PC-9 (cell line): ENCODE results near the gene FOXN3. TPM values are rescaled to one million over a fixed set of nuclear protein-coding genes. Genes with fewer than 3 reads are reported as not detected.

Experiments
- BruUV-seq: library from RNA; stranded (reverse); fragments of 400-500 nt; replicated peaks from 2 replicates; lab custom pipeline; 2021; lab: Mats Ljungman, UMichigan
- CTCF ChIA-PET: fragments of 300-600 bp; sonication (Branson Sonifier 250); formaldehyde crosslinking; loops from one replicate; lab custom pipeline; 2022; ENCODE audit warnings: antibody characterized with exemption; lab: Charles Lee
- POLR2A ChIA-PET: fragments of 300-600 bp; sonication (Branson Sonifier 250); formaldehyde crosslinking; loops from one replicate; lab custom pipeline; 2022; ENCODE audit warnings: antibody characterized with exemption; ENCODE audit not compliant: unreplicated experiment; lab: Charles Lee
- DNase-seq, 2 experiments: peaks; one replicate each; pipeline versions ENCODE4 v3.0.0 to v3.0.0-alpha.2; 2015 to 2022; ENCODE audit warnings: mixed read lengths in 1 of 2
- H2AFZ ChIP-seq: fragments of 200-600 bp; sonication (generic); 2 replicates; pipeline ENCODE4 v1.8.1; 2017; ENCODE audit warnings: antibody characterized with exemption
- H3F3A ChIP-seq: fragments of 200-600 bp; sonication (generic); 2 replicates; pipeline ENCODE4 v1.8.1; 2017; ENCODE audit warnings: antibody characterized with exemption, mild to moderate bottlenecking, low read depth; ENCODE audit not compliant: insufficient read depth
- H3K27ac ChIP-seq: fragments of 200-600 bp; sonication (generic); 2 replicates; pipeline ENCODE4 v1.6.1; 2016; ENCODE audit warnings: mixed run types
- H3K27me3 ChIP-seq: fragments of 200-600 bp; sonication (generic); 2 replicates; pipeline ENCODE4 v1.6.1; 2016; ENCODE audit warnings: low read depth, mixed run types; ENCODE audit not compliant: insufficient read depth
- H3K36me3 ChIP-seq: fragments of 200-600 bp; sonication (generic); 2 replicates; pipeline ENCODE4 v1.6.1; 2016; ENCODE audit warnings: low read depth, mixed run types
- H3K4me1 ChIP-seq: fragments of 200-600 bp; sonication (generic); replicated peaks from 2 replicates; pipeline ENCODE4 v1.6.1; 2016; ENCODE audit warnings: mixed run types; ENCODE audit not compliant: insufficient read depth
- H3K4me2 ChIP-seq: fragments of 200-600 bp; sonication (generic); 2 replicates; pipeline ENCODE4 v1.6.1; 2017; ENCODE audit warnings: mixed run types
- H3K4me3 ChIP-seq: fragments of 200-600 bp; sonication (generic); 2 replicates; pipeline ENCODE4 v1.6.1; 2016; ENCODE audit warnings: mixed run types
- H3K79me2 ChIP-seq: fragments of 200-600 bp; sonication (generic); 2 replicates; pipeline ENCODE4 v1.6.1; 2017; ENCODE audit warnings: low read depth, mixed run types
- H3K9me2 ChIP-seq: fragments of 200-600 bp; sonication (generic); 2 replicates; pipeline ENCODE4 v1.8.1; 2017; ENCODE audit warnings: mild to moderate bottlenecking; ENCODE audit not compliant: insufficient read depth
- H3K9me3 ChIP-seq: fragments of 200-600 bp; sonication (generic); 2 replicates; pipeline ENCODE4 v1.8.1; 2016; ENCODE audit warnings: low read depth; ENCODE audit not compliant: insufficient read depth
- H4K20me1 ChIP-seq: fragments of 200-600 bp; sonication (generic); 2 replicates; pipeline ENCODE4 v1.8.1; 2017; ENCODE audit not compliant: insufficient read depth
- EZH2 ChIP-seq: fragments of 200-600 bp; sonication (generic); IDR thresholded peaks from 2 replicates; pipeline ENCODE4 v1.8.0; 2017; ENCODE audit warnings: antibody characterized with exemption, low read depth
- intact Hi-C: fragments of 100-400 bp; cut with micrococcal nuclease; formaldehyde crosslinking; loops from one replicate; pipeline ENCODE4 v1.10.0; 2022; ENCODE audit not compliant: unreplicated experiment
- total RNA-seq: library from RNA; stranded (reverse); gene quantifications from 2 replicates; pipeline ENCODE4 v1.2.3, GENCODE V29; 2021
- TF ChIP-seq, protein P1 (sequence below): fragments of 200-600 bp; sonication (generic); conservative IDR thresholded peaks from 2 replicates; pipeline ENCODE4 v1.6.1; 2017; ENCODE audit warnings: mixed run types, antibody characterized with exemption, mild to moderate bottlenecking, moderate library complexity

Gene FOXN3
- total RNA-seq, 1 experiment from 2014 or later: 4.2 TPM

DNA sequence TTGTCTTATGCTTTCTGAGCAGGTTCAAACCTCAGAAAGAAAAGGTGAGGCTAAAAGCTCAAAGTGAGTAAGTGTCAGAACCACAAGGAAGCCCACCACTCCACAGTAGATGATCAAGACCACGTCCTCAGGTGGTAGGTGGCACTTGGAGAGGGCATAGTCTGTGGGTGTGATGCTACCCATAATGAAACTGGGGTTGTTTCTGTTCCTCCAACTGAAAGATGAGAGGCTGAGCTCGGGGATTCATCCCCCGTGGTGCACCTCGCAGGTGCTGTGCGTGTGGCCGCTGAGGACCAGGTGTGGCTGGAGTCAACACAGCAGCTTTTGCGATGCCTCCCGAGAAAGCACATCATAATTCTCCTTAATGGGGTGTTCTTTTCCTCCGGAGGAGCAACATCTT lies 306.9 kb downstream of the FOXN3 start:
- H3K4me3 ChIP-seq: no peak overlapping the region
- CTCF ChIA-PET: no interaction called here
- intact Hi-C loops: no loop called here
- H3K9me3 ChIP-seq: no peaks in the 10 kb centered on the region
- H3K4me2 ChIP-seq: no peak overlapping the region
- H3K36me3 ChIP-seq: no peaks in the 10 kb centered on the region
- H2AFZ ChIP-seq: no peak overlapping the region
- peaks cover 31% of the 10 kb centered on the region for H3K27me3 ChIP-seq
- POLR2A ChIA-PET: no interaction called here
- DNase-seq: no peak
- no peaks in the 10 kb centered on the region for H3K79me2 ChIP-seq
- no TSS peak for BruUV-seq
- no peaks in the 10 kb centered on the region for H3K9me2 ChIP-seq
- no peaks in the 10 kb centered on the region for H3K4me1 ChIP-seq
- no peak overlapping the region for H3K27ac ChIP-seq
- no peaks in the 10 kb centered on the region for H3F3A ChIP-seq
- TF ChIP-seq, protein P1, sequence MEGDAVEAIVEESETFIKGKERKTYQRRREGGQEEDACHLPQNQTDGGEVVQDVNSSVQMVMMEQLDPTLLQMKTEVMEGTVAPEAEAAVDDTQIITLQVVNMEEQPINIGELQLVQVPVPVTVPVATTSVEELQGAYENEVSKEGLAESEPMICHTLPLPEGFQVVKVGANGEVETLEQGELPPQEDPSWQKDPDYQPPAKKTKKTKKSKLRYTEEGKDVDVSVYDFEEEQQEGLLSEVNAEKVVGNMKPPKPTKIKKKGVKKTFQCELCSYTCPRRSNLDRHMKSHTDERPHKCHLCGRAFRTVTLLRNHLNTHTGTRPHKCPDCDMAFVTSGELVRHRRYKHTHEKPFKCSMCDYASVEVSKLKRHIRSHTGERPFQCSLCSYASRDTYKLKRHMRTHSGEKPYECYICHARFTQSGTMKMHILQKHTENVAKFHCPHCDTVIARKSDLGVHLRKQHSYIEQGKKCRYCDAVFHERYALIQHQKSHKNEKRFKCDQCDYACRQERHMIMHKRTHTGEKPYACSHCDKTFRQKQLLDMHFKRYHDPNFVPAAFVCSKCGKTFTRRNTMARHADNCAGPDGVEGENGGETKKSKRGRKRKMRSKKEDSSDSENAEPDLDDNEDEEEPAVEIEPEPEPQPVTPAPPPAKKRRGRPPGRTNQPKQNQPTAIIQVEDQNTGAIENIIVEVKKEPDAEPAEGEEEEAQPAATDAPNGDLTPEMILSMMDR: no peak
- no peak for TF ChIP-seq EZH2
- H4K20me1 ChIP-seq: no peaks in the 10 kb centered on the region

DNA sequence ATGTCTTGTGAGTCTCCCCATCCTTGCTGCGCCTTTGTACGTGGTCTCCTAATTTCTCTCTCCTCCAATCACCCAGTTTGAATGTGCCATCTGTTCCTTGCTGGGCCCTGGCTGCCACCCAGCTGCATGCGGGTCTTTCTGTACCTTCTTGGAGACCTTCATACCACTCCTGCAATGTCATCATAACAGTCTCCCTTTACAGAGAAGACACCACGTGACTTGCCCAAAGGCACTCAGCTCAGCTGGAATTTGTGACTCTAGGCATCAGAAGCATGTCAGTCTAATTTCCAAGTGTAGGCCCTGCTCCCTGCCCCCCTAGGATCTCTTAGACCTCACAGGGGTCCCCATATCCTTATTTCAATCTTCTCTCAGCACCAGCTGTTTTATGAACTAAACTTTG lies 308.4 kb downstream of the FOXN3 start:
- H3K4me3 ChIP-seq: no peak overlapping the region
- H3K79me2 ChIP-seq: no peaks in the 10 kb centered on the region
- no TSS peak for BruUV-seq
- no peaks in the 10 kb centered on the region for H4K20me1 ChIP-seq
- POLR2A ChIA-PET: no interaction called here
- no peaks in the 10 kb centered on the region for H3K36me3 ChIP-seq
- no peak overlapping the region for H3K4me2 ChIP-seq
- CTCF ChIA-PET: no interaction called here
- H3K27me3 ChIP-seq: peaks cover 30% of the 10 kb centered on the region
- no peak overlapping the region for H2AFZ ChIP-seq
- H3K4me1 ChIP-seq: no peaks in the 10 kb centered on the region
- TF ChIP-seq, protein P1: no peak
- no peak for TF ChIP-seq EZH2
- no peak for DNase-seq
- intact Hi-C loops: no loop called here
- no peaks in the 10 kb centered on the region for H3K9me2 ChIP-seq
- H3F3A ChIP-seq: no peaks in the 10 kb centered on the region
- H3K9me3 ChIP-seq: no peaks in the 10 kb centered on the region
- H3K27ac ChIP-seq: no peak overlapping the region

DNA sequence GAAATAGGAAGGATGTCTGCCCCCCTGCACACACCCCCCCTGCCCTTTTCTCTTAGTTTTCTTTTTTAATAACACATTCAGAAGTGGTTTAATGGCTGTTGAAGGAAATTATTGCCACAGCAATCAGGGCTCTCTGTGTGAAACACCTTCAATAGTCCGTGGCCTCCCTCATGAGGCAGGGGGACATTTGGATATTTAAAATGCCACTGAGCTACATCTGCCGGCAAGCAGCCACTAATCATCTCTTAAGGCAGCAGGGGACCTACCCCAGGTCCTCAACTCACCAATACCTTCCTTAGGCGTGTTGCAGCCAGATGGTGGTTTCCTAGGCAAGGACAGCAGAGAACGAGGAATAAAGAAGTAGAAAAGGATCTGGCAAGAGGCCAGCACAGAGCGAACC lies 309.4 kb downstream of the FOXN3 start:
- peaks cover 23% of the 10 kb centered on the region for H3K27me3 ChIP-seq
- no peak overlapping the region for H3K27ac ChIP-seq
- no peaks in the 10 kb centered on the region for H3K9me3 ChIP-seq
- H4K20me1 ChIP-seq: no peaks in the 10 kb centered on the region
- H3F3A ChIP-seq: no peaks in the 10 kb centered on the region
- no peak overlapping the region for H2AFZ ChIP-seq
- H3K36me3 ChIP-seq: no peaks in the 10 kb centered on the region
- ChIA-PET CTCF (no interaction called here), POLR2A (no interaction called here)
- DNase-seq: no peak
- H3K9me2 ChIP-seq: no peaks in the 10 kb centered on the region
- no peaks in the 10 kb centered on the region for H3K79me2 ChIP-seq
- H3K4me2 ChIP-seq: no peak overlapping the region
- no peak for TF ChIP-seq EZH2
- TF ChIP-seq, protein P1: no peak
- BruUV-seq: no TSS peak
- no peaks in the 10 kb centered on the region for H3K4me1 ChIP-seq
- H3K4me3 ChIP-seq: no peak overlapping the region
- intact Hi-C loops: no loop called here
